ENCODE data around the gene SLC22A1. TPM values are rescaled to one million over a fixed set of nuclear protein-coding genes. Genes with fewer than 3 reads are reported as not detected.

Gene SLC22A1
- total RNA-seq, 2 experiments from 2014 or later, result not detected

- no peaks in the 10 kb centered on the region for H3K36me3 Mint-ChIP-seq (ENCODE audit: low read depth)
- no peak overlapping the region for H3K4me3 Mint-ChIP-seq
- peaks cover 4% of the 10 kb centered on the region for H3K27me3 Mint-ChIP-seq (ENCODE audit: low read depth)
- no peaks in the 10 kb centered on the region for H3K9me3 Mint-ChIP-seq
- no peak for DNase-seq
- no peaks in the 10 kb centered on the region for H3K4me1 Mint-ChIP-seq (ENCODE audit: low read depth)
- intact Hi-C loops (cut with micrococcal nuclease), result no loop called here
- H3K27ac Mint-ChIP-seq, result no peak overlapping the region
- CTCF ChIA-PET, result interaction anchor here (1.0 kb wide), 1 partner anchor 282 kb away, joined by 3 read pairs; no protein-coding TSS in a partner anchor
Measured at GRCh38 chr6:160173806-160174527, 52.4 kb downstream of the SLC22A1 start.

- CTCF ChIA-PET, result interaction anchor here (1.0 kb wide), 1 partner anchor 281 kb away, joined by 3 read pairs; no protein-coding TSS in a partner anchor
- DNase-seq, result no peak
- H3K36me3 Mint-ChIP-seq (ENCODE audit: low read depth), result no peaks in the 10 kb centered on the region
Measured at GRCh38 chr6:160174681-160175080, 53.1 kb downstream of the SLC22A1 start.

GRCh38 chr6:160177220-160177619 is 55.6 kb downstream of the SLC22A1 start:
- Mint-ChIP-seq H3K4me1 (ENCODE audit: low read depth) (no peaks in the 10 kb centered on the region), H3K4me3 (no peak overlapping the region), H3K9me3 (no peaks in the 10 kb centered on the region), H3K27ac (no peak overlapping the region), H3K27me3 (ENCODE audit: low read depth) (peaks cover 2% of the 10 kb centered on the region), H3K36me3 (ENCODE audit: low read depth) (no peaks in the 10 kb centered on the region)
- CTCF ChIA-PET, result no interaction called here
- DNase-seq, result no peak
- intact Hi-C loops (cut with micrococcal nuclease), result no loop called here

More at GRCh38 chr6:160174681-160175080, 53.1 kb downstream of the SLC22A1 start:
- Mint-ChIP-seq H3K27me3 (ENCODE audit: low read depth) (peaks cover 4% of the 10 kb centered on the region), H3K9me3 (no peaks in the 10 kb centered on the region), H3K4me3 (no peak overlapping the region), H3K4me1 (ENCODE audit: low read depth) (no peaks in the 10 kb centered on the region), H3K27ac (no peak overlapping the region)
- intact Hi-C loops (cut with micrococcal nuclease), result no loop called here

GRCh38 chr6:160178271-160178670 is 56.7 kb downstream of the SLC22A1 start:
- H3K9me3 Mint-ChIP-seq, result no peaks in the 10 kb centered on the region
- CTCF ChIA-PET, result no interaction called here
- no peaks in the 10 kb centered on the region for H3K36me3 Mint-ChIP-seq (ENCODE audit: low read depth)
- no peaks in the 10 kb centered on the region for H3K4me1 Mint-ChIP-seq (ENCODE audit: low read depth)
- no peak overlapping the region for H3K4me3 Mint-ChIP-seq
- intact Hi-C loops (cut with micrococcal nuclease), result no loop called here
- peaks cover 2% of the 10 kb centered on the region for H3K27me3 Mint-ChIP-seq (ENCODE audit: low read depth)
- H3K27ac Mint-ChIP-seq, result no peak overlapping the region
- no peak for DNase-seq

- Mint-ChIP-seq H3K4me1 (ENCODE audit: low read depth) (no peaks in the 10 kb centered on the region), H3K4me3 (no peak overlapping the region), H3K27ac (no peak overlapping the region), H3K9me3 (no peaks in the 10 kb centered on the region), H3K27me3 (ENCODE audit: low read depth) (peaks cover 6% of the 10 kb centered on the region), H3K36me3 (ENCODE audit: low read depth) (no peaks in the 10 kb centered on the region)
- intact Hi-C loops (cut with micrococcal nuclease), result no loop called here
- CTCF ChIA-PET, result no interaction called here
- DNase-seq, result no peak
Measured at GRCh38 chr6:160180706-160181105, 59.1 kb downstream of the SLC22A1 start.

- CTCF ChIA-PET, result no interaction called here
- no peak overlapping the region for H3K4me3 Mint-ChIP-seq
- H3K9me3 Mint-ChIP-seq, result peaks cover 18% of the 10 kb centered on the region
- peaks cover 15% of the 10 kb centered on the region for H3K27me3 Mint-ChIP-seq (ENCODE audit: low read depth)
- no peaks in the 10 kb centered on the region for H3K4me1 Mint-ChIP-seq (ENCODE audit: low read depth)
- no peak for DNase-seq
- H3K36me3 Mint-ChIP-seq (ENCODE audit: low read depth), result peaks cover 2% of the 10 kb centered on the region
- intact Hi-C loops (cut with micrococcal nuclease), result no loop called here
- H3K27ac Mint-ChIP-seq, result no peak overlapping the region
Measured at GRCh38 chr6:160188773-160189172, 67.2 kb downstream of the SLC22A1 start.

- CTCF ChIA-PET, result no interaction called here
- intact Hi-C loops (cut with micrococcal nuclease), result no loop called here
Measured at GRCh38 chr6:160190081-160190480, 68.5 kb downstream of the SLC22A1 start.

GRCh38 chr6:160190973-160191372 is 69.4 kb downstream of the SLC22A1 start:
- Mint-ChIP-seq H3K36me3 (ENCODE audit: low read depth) (peaks cover 2% of the 10 kb centered on the region), H3K27ac (no peak overlapping the region), H3K9me3 (peaks cover 31% of the 10 kb centered on the region), H3K4me3 (no peak overlapping the region), H3K4me1 (ENCODE audit: low read depth) (no peaks in the 10 kb centered on the region), H3K27me3 (ENCODE audit: low read depth) (peaks cover 7% of the 10 kb centered on the region)
- CTCF ChIA-PET, result no interaction called here
- intact Hi-C loops (cut with micrococcal nuclease), result no loop called here
- DNase-seq, result no peak

More at GRCh38 chr6:160190081-160190480, 68.5 kb downstream of the SLC22A1 start:
- DNase-seq, result no peak
- Mint-ChIP-seq H3K4me3 (no peak overlapping the region), H3K9me3 (peaks cover 28% of the 10 kb centered on the region), H3K27me3 (ENCODE audit: low read depth) (peaks cover 10% of the 10 kb centered on the region), H3K36me3 (ENCODE audit: low read depth) (peaks cover 2% of the 10 kb centered on the region), H3K4me1 (ENCODE audit: low read depth) (no peaks in the 10 kb centered on the region), H3K27ac (no peak overlapping the region)

- CTCF ChIA-PET, result interaction anchor here (0.6 kb wide), 1 partner anchor 54 kb away, joined by 3 read pairs; no protein-coding TSS in a partner anchor
- intact Hi-C loops (cut with micrococcal nuclease), result no loop called here
- peaks cover 31% of the 10 kb centered on the region for H3K9me3 Mint-ChIP-seq
- H3K4me3 Mint-ChIP-seq, result no peak overlapping the region
- no peaks in the 10 kb centered on the region for H3K4me1 Mint-ChIP-seq (ENCODE audit: low read depth)
- no peak overlapping the region for H3K27ac Mint-ChIP-seq
- no peak for DNase-seq
- H3K36me3 Mint-ChIP-seq (ENCODE audit: low read depth), result peaks cover 2% of the 10 kb centered on the region
- peaks cover 12% of the 10 kb centered on the region for H3K27me3 Mint-ChIP-seq (ENCODE audit: low read depth)
Measured at GRCh38 chr6:160192840-160193239, 71.2 kb downstream of the SLC22A1 start.

- CTCF ChIA-PET, result no interaction called here
- intact Hi-C loops (cut with micrococcal nuclease), result no loop called here
- Mint-ChIP-seq H3K9me3 (peaks cover 31% of the 10 kb centered on the region), H3K36me3 (ENCODE audit: low read depth) (peaks cover 2% of the 10 kb centered on the region), H3K27ac (no peak overlapping the region), H3K4me1 (ENCODE audit: low read depth) (no peaks in the 10 kb centered on the region), H3K4me3 (no peak overlapping the region), H3K27me3 (ENCODE audit: low read depth) (peaks cover 10% of the 10 kb centered on the region)
- no peak for DNase-seq
Measured at GRCh38 chr6:160194808-160195207, 73.2 kb downstream of the SLC22A1 start.

- no peak for DNase-seq
- no peak overlapping the region for H3K4me3 Mint-ChIP-seq
- CTCF ChIA-PET, result no interaction called here
- H3K9me3 Mint-ChIP-seq, result peaks cover 24% of the 10 kb centered on the region
- H3K27ac Mint-ChIP-seq, result no peak overlapping the region
- no peaks in the 10 kb centered on the region for H3K4me1 Mint-ChIP-seq (ENCODE audit: low read depth)
- peaks cover 21% of the 10 kb centered on the region for H3K27me3 Mint-ChIP-seq (ENCODE audit: low read depth)
- intact Hi-C loops (cut with micrococcal nuclease), result no loop called here
- peaks cover 2% of the 10 kb centered on the region for H3K36me3 Mint-ChIP-seq (ENCODE audit: low read depth)
Measured at GRCh38 chr6:160197662-160198061, 76.0 kb downstream of the SLC22A1 start.

- intact Hi-C loops (cut with micrococcal nuclease), result no loop called here
- no peak overlapping the region for H3K27ac Mint-ChIP-seq
- H3K36me3 Mint-ChIP-seq (ENCODE audit: low read depth), result no peaks in the 10 kb centered on the region
- peaks cover 21% of the 10 kb centered on the region for H3K27me3 Mint-ChIP-seq (ENCODE audit: low read depth)
- H3K9me3 Mint-ChIP-seq, result peaks cover 15% of the 10 kb centered on the region
- no peak for DNase-seq
- no peak overlapping the region for H3K4me3 Mint-ChIP-seq
- no peaks in the 10 kb centered on the region for H3K4me1 Mint-ChIP-seq (ENCODE audit: low read depth)
- CTCF ChIA-PET, result no interaction called here
Measured at GRCh38 chr6:160198606-160199211, 77.1 kb downstream of the SLC22A1 start.

- intact Hi-C loops (cut with micrococcal nuclease), result no loop called here
- H3K4me1 Mint-ChIP-seq (ENCODE audit: low read depth), result no peaks in the 10 kb centered on the region
- H3K27ac Mint-ChIP-seq, result no peak overlapping the region
- no peaks in the 10 kb centered on the region for H3K36me3 Mint-ChIP-seq (ENCODE audit: low read depth)
- DNase-seq, result no peak
- peaks cover 24% of the 10 kb centered on the region for H3K27me3 Mint-ChIP-seq (ENCODE audit: low read depth)
- H3K4me3 Mint-ChIP-seq, result no peak overlapping the region
- CTCF ChIA-PET, result no interaction called here
- peaks cover 1% of the 10 kb centered on the region for H3K9me3 Mint-ChIP-seq
Measured at GRCh38 chr6:160201061-160201460, 79.4 kb downstream of the SLC22A1 start.

Data from activated naive CD4-positive, alpha-beta T cell treated with anti-CD3 and anti-CD28 coated beads for 36 hours (primary cell).